ENCODE data around the gene JPH3.

DNA sequence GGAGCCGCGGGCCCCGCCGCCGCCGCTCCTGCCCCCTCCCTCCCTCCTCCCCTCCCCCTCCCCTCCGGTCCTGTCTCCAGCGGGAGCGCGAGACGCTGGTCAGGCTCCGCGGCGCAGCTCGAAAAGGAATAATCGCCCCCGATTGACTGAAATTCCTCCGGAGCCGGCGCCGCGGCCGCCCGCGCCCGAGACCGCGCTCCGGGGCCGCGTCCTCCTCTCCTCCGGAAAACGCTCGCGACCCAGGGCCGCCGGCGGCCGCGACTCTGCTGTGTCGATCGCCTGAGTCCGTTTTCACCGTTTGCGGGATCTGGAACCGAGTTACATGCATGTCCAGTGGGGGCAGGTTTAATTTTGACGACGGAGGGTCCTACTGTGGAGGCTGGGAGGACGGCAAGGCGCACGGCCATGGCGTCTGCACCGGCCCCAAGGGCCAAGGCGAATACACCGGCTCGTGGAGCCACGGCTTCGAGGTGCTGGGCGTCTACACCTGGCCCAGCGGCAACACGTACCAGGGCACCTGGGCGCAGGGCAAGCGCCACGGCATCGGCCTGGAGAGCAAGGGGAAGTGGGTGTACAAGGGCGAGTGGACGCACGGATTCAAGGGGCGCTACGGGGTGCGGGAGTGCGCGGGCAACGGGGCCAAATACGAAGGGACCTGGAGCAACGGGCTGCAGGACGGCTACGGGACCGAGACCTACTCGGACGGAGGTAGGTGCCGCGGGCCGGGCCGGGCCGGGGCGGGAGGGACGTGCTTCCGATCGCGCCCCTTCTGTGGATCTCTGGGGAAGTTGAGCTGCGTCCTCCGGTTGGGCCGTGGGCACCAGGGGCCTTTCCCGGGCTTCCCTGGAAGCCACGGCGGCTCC, 744 bp downstream of the JPH3 start:
- TF ChIP-seq POLR2A (IDR thresholded peaks at IDR 0.05), result no peak
- TF ChIP-seq, protein P1, sequence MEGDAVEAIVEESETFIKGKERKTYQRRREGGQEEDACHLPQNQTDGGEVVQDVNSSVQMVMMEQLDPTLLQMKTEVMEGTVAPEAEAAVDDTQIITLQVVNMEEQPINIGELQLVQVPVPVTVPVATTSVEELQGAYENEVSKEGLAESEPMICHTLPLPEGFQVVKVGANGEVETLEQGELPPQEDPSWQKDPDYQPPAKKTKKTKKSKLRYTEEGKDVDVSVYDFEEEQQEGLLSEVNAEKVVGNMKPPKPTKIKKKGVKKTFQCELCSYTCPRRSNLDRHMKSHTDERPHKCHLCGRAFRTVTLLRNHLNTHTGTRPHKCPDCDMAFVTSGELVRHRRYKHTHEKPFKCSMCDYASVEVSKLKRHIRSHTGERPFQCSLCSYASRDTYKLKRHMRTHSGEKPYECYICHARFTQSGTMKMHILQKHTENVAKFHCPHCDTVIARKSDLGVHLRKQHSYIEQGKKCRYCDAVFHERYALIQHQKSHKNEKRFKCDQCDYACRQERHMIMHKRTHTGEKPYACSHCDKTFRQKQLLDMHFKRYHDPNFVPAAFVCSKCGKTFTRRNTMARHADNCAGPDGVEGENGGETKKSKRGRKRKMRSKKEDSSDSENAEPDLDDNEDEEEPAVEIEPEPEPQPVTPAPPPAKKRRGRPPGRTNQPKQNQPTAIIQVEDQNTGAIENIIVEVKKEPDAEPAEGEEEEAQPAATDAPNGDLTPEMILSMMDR (IDR thresholded peaks at IDR 0.05), result no peak
- no peak for TF ChIP-seq EP300 (IDR thresholded peaks at IDR 0.05)
